HG03571 (cell line): ENCODE measurements around the gene BLOC1S4.
"Not testable (repeated sequence)": the region's sequence is repeated elsewhere in the genome, so short reads cannot be mapped to it uniquely, and the experiment has no call there.

Source experiments
- ATAC-seq: cut with Tn5 transposase; IDR thresholded peaks from one replicate; pipeline ENCODE4 v1.9.1; 2021; ENCODE audit not compliant: unreplicated experiment

Gene BLOC1S4

GRCh38 chr4:6716958-6717655 lies 1.1 kb downstream of the BLOC1S4 start:
- ATAC-seq, result no peak

- no peak for ATAC-seq
These were observed 3.1 kb downstream of the BLOC1S4 start for GRCh38 chr4:6718932-6719610.

GRCh38 chr4:6719611-6720179 lies 3.7 kb downstream of the BLOC1S4 start:
- no peak for ATAC-seq

DNA sequence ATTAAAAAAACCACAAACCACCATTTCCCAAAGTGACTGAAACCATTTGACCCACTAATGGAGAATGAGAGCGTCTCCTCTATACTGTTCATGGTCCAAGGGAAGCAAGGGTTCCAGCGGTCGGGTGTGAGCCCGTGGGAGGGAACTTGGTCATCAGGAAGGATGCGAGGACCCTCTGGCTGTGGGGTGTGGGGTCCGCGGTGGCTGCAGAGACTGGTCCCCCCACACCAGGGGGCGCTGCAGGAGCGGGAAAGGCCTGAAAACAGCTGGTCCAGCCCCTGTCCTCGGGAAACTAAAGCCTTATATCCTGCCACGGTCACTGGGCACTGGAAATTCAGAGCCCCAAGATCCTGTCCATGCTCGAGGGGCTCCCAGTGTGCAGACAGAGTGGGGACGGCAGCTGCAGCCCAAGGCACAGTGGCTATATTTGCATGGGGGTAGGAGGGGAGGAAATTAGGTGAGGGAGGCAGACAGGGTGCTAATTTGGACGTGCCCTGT lies 4.3 kb downstream of the BLOC1S4 start:
- no peak for ATAC-seq

DNA sequence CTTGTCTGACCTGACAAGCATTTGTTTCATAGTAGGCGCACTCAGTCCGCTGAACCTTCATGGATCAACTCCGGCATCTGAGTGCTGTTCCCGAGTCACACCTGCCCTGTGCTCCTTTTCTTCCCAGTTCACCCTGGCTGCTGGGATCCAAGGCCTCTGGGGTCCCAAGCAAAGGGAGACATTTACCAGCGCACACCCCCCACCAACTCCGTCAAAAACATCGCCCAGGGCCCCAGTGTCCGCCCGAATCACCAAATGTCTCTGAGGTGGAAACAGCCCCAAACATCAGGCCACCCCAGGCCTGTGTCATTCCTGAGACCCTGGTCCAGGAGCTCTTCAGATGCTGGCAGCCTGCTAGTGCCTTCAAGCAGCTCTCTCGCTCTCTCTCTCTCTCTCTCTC lies 5.1 kb downstream of the BLOC1S4 start:
- ATAC-seq, result no peak

DNA sequence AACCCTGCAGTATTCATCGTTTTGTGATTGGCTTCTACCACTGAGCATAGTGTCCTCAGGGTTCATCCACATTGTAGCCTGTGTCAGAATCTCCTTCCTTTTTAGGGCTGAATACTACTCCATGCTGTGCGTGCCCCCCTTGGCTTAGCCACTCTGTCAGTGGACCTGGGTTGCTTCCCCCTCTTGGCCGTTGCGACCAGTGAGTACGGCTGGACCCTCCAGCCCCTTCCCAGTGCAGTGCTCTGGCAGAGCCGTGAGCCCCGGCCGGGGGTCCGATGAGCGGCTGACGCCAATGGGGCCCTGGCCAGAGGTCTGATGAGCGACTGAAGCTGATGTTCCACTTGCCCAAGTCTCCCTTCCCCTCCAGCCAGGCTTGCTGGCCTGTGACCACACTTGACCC lies 6.9 kb downstream of the BLOC1S4 start:
- ATAC-seq, result no peak

- no peak for ATAC-seq
These were observed 7.9 kb downstream of the BLOC1S4 start for GRCh38 chr4:6723851-6724250.

DNA sequence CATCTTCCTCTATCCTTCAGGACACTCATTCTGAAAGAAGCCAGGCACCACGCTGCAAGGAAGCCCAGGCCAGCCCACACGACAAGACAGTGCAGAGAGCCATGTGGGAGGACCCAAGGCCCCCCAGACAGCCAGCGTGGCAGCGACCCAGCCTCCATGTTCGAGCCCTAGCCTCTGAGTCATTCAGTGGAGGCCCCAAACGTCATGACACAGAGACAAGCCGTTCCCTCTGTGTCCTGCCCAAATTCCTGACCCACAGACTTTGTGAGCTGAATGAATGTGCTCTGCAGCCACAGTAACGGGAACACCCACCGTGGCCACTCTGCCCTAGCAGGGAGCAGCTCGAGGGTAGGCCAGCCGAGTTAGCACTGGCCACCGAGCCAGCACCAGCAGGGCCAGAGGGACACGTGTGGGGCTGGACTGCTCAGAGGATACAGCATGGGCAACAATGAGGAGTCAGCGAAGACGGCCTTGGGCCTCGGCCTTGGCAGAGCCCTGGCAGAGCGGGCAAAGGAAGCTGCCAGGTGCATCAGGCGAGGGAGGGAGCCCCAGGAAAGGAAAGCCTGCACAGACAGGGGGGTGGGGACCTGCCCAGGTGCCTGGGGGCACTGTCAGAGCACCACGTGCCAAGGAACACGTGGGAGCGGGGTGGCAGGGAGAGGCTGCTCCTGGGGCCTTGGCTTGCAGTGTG lies 8.6 kb downstream of the BLOC1S4 start:
- ATAC-seq, result no peak

DNA sequence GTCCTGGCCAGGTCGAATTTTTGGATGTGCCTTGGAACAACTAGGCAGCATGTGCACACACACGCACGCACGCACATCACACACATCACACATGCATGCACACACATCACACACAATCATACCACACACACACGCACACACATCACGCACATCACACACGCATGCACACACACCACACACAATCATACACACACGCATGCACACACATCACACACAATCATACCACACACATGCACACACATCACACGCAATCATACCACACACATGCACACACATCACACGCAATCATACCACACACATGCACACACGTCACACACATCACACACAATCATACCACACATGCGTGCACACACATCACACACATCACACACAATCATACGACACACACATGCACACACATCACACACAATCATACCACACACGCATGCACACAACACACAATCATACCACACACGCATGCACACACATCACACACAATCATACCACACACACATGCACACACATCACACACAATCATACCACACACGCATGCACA lies 9.5 kb downstream of the BLOC1S4 start:
- ATAC-seq, result not testable (repeated sequence)

- ATAC-seq, result no peak
These were observed 11.3 kb downstream of the BLOC1S4 start for GRCh38 chr4:6727081-6727942.

GRCh38 chr4:6727943-6728250 lies 11.9 kb downstream of the BLOC1S4 start:
- ATAC-seq, result no peak

- no peak for ATAC-seq
These were observed 12.5 kb downstream of the BLOC1S4 start for GRCh38 chr4:6728320-6729029.

- no peak for ATAC-seq
These were observed 14.8 kb downstream of the BLOC1S4 start for GRCh38 chr4:6730603-6731317.

DNA sequence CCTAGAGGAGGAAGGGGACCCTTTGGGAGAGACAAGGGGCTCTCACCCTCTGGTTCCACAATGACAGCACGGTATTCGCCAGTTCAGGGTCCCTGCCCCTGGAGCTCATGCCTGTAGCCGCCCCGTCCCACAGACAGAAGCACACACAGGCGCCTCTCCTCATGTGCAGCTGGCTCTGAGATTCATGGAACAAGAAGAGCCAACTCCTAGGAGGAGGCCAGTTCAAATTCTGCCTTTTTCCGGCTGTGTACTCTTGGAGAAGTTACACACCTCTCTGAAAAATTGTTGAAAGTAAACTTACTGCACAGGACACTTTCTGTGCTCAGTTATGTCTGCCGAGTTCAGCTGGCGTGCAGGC lies 15.3 kb downstream of the BLOC1S4 start:
- no peak for ATAC-seq

DNA sequence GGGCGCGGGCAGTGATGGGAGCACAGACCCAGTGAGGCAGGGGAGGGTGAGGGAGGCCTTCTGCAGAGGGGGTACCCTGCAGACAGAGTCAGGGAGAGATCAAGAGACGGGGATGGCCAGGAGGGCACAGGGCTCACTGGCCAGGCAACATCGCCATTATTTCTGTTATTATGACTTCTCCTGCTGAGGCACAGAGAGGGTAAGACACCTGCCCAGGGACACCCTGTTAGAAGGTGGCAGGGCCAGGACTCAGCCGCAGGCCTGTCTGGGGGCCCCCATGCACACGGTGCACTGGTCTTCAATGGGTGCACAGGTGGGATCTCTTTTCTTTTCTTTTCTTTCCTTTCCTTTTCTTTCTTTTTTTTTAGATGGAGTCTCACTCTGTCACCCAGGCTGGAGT lies 15.8 kb downstream of the BLOC1S4 start:
- no peak for ATAC-seq

GRCh38 chr4:6732441-6733357 lies 16.7 kb downstream of the BLOC1S4 start:
- no peak for ATAC-seq

GRCh38 chr4:6733358-6734164 lies 17.6 kb downstream of the BLOC1S4 start:
- no peak for ATAC-seq
